HG02852 (cell line): ENCODE measurements around the gene SMARCD2.
"Not testable (repeated sequence)": the region's sequence is repeated elsewhere in the genome, so short reads cannot be mapped to it uniquely, and the experiment has no call there.

ENCODE experiments used
- ATAC-seq: cut with Tn5 transposase; IDR thresholded peaks from one replicate; pipeline ENCODE4 v1.9.1; 2021; ENCODE audit warnings: mild to moderate bottlenecking, moderate library complexity; ENCODE audit not compliant: unreplicated experiment

The SMARCD2 gene

GRCh38 chr17:63853260-63853659, 10.8 kb upstream of the SMARCD2 start:
- ATAC-seq: no peak

- ATAC-seq: no peak
Measured at GRCh38 chr17:63850401-63850800, 7.9 kb upstream of the SMARCD2 start.

- peak; percentile 87 for ATAC-seq
Measured at GRCh38 chr17:63848834-63849689, 6.6 kb upstream of the SMARCD2 start.

- no peak for ATAC-seq
Measured at GRCh38 chr17:63847525-63848249, 5.2 kb upstream of the SMARCD2 start.

GRCh38 chr17:63845509-63845908, 3.0 kb upstream of the SMARCD2 start:
- no peak for ATAC-seq

- ATAC-seq: no peak
Measured at GRCh38 chr17:63843910-63844677, 1.6 kb upstream of the SMARCD2 start.

GRCh38 chr17:63843387-63843888, 953 bp upstream of the SMARCD2 start:
- not testable (repeated sequence) for ATAC-seq

- peak; percentile 33 for ATAC-seq
Measured at GRCh38 chr17:63842173-63842539, 329 bp downstream of the SMARCD2 start.

- ATAC-seq: no peak
Measured at GRCh38 chr17:63841350-63842172, 924 bp downstream of the SMARCD2 start.

GRCh38 chr17:63840591-63841349, 1.7 kb downstream of the SMARCD2 start:
- ATAC-seq: no peak

GRCh38 chr17:63838631-63839171, 3.8 kb downstream of the SMARCD2 start:
- no peak for ATAC-seq

GRCh38 chr17:63837962-63838600, 4.4 kb downstream of the SMARCD2 start:
- no peak for ATAC-seq

- no peak for ATAC-seq
Measured at GRCh38 chr17:63837480-63837879, 5.0 kb downstream of the SMARCD2 start.

GRCh38 chr17:63836811-63837210, 5.7 kb downstream of the SMARCD2 start:
- no peak for ATAC-seq

GRCh38 chr17:63835167-63835720, 7.2 kb downstream of the SMARCD2 start:
- ATAC-seq: no peak

- peak; percentile 61 for ATAC-seq
Measured at GRCh38 chr17:63834431-63835166, 7.9 kb downstream of the SMARCD2 start.

GRCh38 chr17:63833741-63834373, 8.6 kb downstream of the SMARCD2 start:
- ATAC-seq: no peak
